GM10266 (cell line): ENCODE results near the gene TAS2R38.

Source experiments
- DNase-seq: peaks from one replicate; pipeline ENCODE4 v3.0.0; 2012; ENCODE audit errors: extremely low spot score
- TF ChIP-seq, protein P1 (sequence below): IDR thresholded peaks from 2 replicates; pipeline ENCODE4 v1.5.1; 2012; ENCODE audit warnings: mild to moderate bottlenecking, low read depth; ENCODE audit not compliant: control insufficient read depth, insufficient read depth; ENCODE audit errors: missing control alignments

The TAS2R38 gene

DNA sequence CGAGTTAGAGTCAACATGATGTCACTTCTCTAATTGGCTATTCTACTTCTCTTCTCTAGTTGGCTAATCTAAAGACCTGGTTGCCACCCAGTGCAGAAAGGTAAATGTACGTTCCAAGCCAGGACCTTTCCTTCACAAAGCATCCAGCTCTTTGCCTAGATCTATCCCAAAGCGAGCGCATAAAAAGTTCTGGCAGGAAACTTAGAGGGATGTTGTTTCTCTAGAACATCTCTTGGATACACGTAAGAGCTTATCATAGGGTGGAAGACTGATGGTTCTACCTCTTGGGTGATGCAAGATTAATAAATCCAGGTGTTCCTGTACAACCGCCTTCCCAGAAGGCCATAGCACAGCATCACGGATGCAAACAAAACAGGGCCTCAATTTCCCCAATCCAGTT is at the start of gene TAS2R38:
TAS2R38 (minus strand) TSS at position 101 of the 400 bp plus-strand sequence; CDS start at position 17, 84 bp downstream.
- TF ChIP-seq, protein P1, sequence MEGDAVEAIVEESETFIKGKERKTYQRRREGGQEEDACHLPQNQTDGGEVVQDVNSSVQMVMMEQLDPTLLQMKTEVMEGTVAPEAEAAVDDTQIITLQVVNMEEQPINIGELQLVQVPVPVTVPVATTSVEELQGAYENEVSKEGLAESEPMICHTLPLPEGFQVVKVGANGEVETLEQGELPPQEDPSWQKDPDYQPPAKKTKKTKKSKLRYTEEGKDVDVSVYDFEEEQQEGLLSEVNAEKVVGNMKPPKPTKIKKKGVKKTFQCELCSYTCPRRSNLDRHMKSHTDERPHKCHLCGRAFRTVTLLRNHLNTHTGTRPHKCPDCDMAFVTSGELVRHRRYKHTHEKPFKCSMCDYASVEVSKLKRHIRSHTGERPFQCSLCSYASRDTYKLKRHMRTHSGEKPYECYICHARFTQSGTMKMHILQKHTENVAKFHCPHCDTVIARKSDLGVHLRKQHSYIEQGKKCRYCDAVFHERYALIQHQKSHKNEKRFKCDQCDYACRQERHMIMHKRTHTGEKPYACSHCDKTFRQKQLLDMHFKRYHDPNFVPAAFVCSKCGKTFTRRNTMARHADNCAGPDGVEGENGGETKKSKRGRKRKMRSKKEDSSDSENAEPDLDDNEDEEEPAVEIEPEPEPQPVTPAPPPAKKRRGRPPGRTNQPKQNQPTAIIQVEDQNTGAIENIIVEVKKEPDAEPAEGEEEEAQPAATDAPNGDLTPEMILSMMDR: no peak
- no peak for DNase-seq

DNA sequence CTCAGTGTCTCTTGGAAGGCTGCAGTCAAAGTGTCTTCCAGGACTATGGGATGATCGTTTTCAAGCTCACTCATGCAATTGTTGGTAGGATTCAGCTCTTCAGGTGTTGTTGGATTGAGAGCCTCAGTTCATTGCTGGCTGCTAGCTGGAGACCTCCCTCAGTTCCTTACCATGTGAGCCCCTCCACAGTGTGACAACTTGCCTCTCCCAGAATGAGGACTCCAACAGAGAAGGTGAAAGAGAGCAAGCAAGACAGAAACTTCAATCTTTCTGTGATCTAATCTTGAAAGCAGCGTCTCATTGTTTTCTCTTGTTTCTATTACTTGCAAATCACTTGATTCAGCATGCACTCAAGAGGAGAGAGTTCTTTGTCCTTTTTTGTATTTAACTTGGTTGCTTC is 44.6 kb upstream of the TAS2R38 start:
- no peak for DNase-seq
- TF ChIP-seq, protein P1: no peak

DNA sequence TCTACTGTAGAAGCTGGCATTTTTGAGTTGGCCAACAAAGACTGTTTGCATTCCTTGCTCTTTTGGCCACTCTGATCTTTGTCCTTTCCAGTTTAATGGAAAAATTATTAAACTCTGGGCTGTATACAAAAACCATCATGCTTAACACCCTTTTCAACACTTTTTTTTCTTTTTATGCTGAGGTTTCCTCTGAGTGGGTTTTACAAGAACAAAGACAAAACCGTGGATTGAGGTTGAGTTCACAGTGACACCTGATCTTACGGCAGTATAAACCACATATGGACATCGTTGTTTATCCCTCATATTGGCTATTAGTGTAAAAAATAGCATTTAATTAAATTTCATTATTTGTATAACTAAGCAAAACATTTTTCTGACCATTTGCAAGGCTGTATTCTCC is 43.9 kb upstream of the TAS2R38 start:
- DNase-seq: no peak
- TF ChIP-seq, protein P1: no peak

DNA sequence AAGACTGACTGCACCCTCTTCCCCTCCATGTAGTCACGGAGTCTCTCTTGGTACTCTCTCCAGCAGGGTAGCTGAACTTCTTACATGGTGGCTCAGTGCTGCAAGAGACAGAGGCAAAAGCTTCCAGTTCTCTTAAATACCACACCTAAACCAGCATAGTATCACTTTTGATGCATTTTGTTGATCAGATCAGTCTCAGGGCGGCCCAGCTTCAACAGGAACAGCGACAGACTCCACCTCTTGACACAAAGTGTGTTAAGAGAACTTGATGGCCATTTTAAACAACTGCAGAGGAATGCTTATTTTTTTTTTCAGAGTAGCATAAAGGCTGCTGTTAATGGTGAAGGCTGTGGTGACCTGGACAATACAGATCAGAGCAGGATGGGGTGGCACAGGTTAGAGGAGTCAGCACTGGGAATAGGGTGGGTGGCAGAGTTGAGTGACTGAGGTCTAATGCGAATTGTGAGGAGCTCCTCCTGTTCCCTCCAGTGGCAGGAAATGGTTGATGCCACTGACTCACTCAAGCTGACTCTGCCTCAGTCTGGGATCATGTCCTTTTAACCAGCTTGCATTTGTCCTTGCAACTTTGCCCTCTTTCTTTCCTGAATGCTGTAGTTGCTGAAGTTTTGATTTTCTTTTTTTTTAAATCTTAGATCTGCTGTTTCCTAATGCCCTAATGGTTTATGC is 39.4 kb upstream of the TAS2R38 start:
- DNase-seq: no peak
- TF ChIP-seq, protein P1: no peak

DNA sequence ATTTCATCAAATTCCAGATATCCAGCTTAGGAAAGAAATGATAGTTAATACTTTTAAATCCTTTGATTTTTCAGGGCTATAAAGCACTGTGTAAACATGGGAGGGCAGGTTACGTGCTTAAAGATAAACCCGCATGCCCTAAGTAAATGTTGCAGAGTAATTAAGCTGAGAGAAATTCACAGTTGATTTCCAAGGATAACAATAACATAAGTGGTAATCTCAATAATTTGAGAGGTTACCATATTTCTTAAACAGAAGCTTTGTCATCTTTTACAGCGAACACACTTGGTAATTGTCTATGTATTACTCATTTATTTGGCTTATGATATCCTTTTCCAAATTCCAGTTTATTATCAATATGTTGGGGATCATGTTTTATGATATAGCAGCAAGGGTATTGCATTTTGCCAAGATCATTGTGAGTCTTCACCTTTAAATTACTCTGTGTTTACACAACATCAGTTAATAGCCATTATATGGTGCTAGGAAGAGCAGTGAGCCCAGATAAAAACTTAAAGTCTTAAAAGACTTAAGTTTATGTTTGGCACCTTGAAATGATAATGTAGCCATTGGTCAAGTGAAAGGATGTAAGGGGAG is 37.5 kb upstream of the TAS2R38 start:
- no peak for DNase-seq
- TF ChIP-seq, protein P1: no peak

DNA sequence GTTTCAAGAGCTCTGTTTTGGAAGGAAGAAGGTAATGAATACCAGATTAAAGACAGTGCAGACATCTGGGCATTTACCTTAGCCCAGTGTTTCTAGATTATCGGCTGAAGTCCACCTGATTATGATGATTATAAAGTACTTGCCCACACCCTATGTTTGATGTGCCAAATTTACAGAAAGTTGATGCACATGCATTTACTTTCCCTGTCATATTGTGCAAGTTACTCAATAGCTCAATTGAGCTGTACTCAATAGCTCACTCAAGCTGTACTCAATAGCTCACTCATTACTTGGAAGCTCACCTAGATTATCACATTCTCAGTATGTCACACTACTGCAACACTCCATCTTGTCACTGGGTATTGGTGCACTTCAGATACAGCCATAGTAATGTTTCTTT is 35.6 kb upstream of the TAS2R38 start:
- TF ChIP-seq, protein P1: no peak
- DNase-seq: no peak

DNA sequence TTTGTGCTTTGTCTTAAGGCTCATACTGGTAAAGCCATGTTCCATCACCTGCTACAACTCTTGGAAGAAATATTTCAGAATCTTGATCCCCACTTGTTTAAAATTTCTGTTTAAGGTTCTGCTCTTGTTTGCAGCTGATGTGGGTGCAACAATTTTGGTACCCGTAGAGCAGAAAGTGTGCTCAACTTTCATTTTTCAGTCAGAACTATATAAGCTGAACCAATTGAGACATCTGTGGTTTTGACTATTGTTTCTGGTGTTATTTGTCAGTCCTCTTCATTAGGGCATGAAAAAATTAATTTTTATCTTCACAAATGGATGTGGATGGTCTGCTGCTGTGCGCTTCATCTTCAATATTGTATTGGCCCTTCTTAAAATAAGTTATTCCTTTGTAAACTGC is 33.0 kb upstream of the TAS2R38 start:
- no peak for DNase-seq
- TF ChIP-seq, protein P1: no peak
